ENCODE data around the gene KAT7.
A peak's percentile ranks its signal among the peaks of the same experiment; 100 is the strongest.

The KAT7 gene

DNA sequence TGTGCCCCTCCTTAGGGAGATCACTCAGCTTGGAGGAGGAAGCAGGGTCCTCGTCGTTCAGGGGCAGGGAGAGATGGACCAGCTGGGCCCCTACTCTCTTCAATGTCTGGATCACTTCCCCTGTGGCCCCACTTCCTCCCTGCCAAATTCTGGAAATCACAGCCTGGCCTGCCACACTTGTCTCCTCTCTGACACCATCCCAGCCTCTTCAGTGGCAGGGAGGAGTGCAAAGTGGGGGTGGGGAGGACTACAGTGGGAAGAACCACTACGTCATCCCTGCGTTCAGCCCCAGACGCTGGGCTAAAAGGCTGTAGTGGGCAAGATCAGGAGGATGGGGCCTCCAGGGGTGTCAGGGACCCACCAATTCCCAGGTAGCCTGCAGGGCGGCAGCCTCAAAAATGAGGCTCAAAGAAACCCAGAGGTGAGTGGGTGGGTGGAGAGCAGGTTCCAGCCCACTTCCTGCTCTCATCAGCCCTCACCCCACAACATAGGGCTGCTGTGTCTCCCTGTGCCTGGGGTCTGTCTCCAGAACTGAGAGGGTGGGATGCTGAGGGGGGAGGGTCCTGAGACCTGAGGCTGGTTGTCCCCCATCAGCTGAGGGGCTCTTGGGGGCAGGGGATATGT is 84.4 kb downstream of the KAT7 start:
- DNase-seq (ENCODE audit: low read depth) = no peak

- DNase-seq (ENCODE audit: low read depth) = no peak
Measured at GRCh38 chr17:49873466-49873865, 85.0 kb downstream of the KAT7 start.

GRCh38 chr17:49873926-49874325 is 85.4 kb downstream of the KAT7 start:
- DNase-seq (ENCODE audit: low read depth) = no peak

DNA sequence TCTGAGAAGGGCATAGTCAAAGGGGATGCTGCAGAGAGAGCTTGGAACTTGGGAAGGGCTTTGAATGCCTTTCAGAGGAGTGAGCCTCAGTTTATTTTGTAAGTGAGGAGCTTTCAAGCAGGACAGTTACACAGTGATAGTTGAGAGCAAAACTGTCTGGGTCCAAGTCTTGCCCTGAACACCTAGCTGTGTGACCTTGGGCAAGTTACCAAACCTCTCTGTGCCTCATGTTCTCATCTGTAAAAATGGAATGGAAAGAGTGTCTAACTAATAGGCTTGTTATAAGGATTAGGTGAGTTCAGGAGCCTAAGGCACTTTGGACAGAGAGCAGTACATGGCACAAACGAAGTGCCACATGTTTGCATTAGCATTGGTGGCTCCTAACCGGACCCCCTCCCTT is 86.4 kb downstream of the KAT7 start:
- no peak for DNase-seq (ENCODE audit: low read depth)

DNA sequence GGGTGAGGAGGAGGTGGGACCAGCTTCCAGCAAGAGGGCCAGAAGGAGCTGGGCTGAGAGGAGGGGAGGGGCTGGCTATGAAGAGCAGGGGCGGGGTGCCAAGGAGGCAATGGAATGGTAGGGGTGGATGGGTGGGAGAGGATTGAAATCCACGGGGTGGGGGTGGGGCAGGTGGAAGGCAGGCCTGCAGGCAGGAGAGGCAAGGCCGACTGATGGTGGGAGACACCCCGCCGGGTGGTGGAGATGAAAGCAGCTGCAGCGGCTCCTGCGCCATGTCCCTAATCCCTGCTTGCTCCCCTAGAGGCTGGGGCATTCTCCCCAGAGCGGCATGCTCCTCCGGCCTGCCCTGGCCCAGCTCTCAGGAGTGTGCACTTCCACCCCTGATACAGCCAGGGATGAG is 87.2 kb downstream of the KAT7 start:
- no peak for DNase-seq (ENCODE audit: low read depth)

DNA sequence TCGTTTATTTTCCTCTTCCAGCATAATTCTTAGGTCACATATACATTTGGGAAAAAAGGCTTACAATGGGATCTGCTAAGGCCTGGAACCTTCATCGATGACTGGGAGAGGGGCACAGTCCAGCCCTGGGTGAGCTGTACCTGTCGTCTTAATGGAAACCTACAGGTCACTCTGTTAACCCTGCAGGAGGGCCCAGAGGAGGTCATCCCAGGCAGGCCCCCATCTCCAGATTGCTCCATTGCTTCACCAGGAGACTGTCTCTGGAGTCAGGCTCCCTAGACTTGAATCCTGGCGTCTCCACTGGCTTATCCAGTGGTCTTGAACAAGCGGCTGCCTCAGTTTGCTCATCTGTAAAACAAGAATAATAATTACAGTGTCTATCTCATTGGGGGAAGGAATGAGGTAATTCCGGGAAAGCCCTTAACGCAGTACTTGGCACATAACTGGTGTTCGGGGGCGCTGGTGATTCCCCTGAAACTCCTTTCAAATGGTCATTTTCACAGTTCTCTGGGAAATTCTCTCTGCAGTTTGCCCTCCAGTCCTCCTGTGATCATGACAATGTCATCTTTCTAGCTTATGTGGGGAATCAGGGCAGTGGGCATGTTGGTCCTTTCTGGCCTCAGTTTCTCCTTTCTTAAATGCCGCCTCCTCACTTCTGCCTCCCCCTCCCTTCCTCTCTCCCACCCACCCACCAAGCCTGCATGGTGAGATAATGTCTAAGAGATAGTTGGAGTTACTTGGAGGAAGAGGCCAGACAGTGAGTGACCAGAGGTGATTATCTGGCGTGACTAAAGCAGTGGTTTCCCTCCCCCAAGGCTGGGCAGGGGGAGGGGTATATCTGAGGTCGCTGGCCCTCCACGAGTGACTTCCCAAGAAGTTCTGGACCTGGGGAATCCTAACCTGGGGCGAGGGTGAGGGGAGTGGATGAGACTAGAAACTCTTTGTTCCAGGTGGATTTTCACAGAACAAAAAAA is 90.7 kb downstream of the KAT7 start:
- DNase-seq (ENCODE audit: low read depth) = no peak

GRCh38 chr17:49880291-49881053 is 92.0 kb downstream of the KAT7 start:
- DNase-seq (ENCODE audit: low read depth) = peak; percentile 52

DNA sequence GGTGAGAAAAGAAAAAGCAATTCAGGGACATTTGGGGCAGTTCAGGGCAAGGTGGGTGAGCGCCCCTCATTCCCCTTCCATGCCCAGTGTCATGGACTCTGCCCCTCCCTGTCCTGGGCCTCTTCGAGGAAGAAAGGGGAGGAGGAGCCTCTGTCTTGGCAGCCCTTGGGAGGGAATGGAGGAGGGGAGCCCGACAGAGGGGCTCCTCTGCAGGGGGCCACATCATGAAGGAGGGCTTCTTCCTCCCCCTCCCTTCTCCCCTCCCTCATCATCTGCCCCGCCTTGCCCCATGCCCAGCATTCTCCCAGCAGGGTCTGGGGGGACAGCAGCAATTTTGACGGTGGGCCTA is 92.5 kb downstream of the KAT7 start:
- no peak for DNase-seq (ENCODE audit: low read depth)

DNA sequence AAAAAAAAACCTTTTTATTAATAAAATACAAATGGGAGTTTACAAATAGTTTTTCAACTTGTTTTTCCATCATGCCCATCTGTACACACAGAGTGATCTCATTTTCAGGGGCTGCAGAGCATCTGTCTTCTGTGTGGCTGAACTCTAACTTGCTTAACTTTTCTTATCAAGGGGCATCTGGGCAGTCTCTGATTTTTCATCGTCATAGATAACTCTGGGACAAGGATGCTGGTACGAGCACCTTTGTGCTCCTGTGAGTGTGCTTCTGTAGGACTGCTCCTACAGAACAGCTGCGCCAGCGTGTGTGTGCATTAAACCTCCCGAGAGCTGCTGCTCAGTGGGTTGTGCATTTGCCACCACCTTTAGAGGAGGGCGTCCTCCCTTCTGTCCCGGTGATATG is 94.0 kb downstream of the KAT7 start:
- DNase-seq (ENCODE audit: low read depth) = no peak
